Suprapubic skin (tissue), 4 donors: ENCODE measurements around the gene RABGGTA.

Experiments used
- CTCF ChIP-seq, 2 donors: fragments of 200-600 bp in 1 of 2; fragments of 450-650 bp in 1 of 2; sonication (generic) in 1 of 2; IDR thresholded peaks; one replicate each; pipeline ENCODE4 v1.5.1; 2016 to 2019; ENCODE audit warnings: antibody characterized with exemption in 2 of 2, mild to moderate bottlenecking in 1 of 2, moderate library complexity in 1 of 2
- EP300 ChIP-seq: sonication (generic); formaldehyde crosslinking; IDR thresholded peaks from one replicate; pipeline ENCODE4 v1.6.1; 2017; ENCODE audit warnings: antibody characterized with exemption
- POLR2AphosphoS5 ChIP-seq, 3 donors: sonication (generic); formaldehyde crosslinking; IDR thresholded peaks; one replicate each; pipeline ENCODE4 v1.6.1; 2017; ENCODE audit warnings: antibody characterized with exemption in 3 of 3

- no peak for TF ChIP-seq EP300
- TF ChIP-seq POLR2AphosphoS5 (IDR thresholded peaks at IDR 0.05): no peak
- TF ChIP-seq CTCF (IDR thresholded peaks at IDR 0.05): no peak
Measured at GRCh38 chr14:24256960-24257359, 14.4 kb downstream of the RABGGTA start.
